OCI-M2 (cell line): ENCODE results near the gene TEX54.

Experiments used
- DNase-seq: peaks from one replicate; lab custom pipeline; 2025; ENCODE audit not compliant: unreplicated experiment; lab: John Stamatoyannopoulos, UW

Gene TEX54

DNA sequence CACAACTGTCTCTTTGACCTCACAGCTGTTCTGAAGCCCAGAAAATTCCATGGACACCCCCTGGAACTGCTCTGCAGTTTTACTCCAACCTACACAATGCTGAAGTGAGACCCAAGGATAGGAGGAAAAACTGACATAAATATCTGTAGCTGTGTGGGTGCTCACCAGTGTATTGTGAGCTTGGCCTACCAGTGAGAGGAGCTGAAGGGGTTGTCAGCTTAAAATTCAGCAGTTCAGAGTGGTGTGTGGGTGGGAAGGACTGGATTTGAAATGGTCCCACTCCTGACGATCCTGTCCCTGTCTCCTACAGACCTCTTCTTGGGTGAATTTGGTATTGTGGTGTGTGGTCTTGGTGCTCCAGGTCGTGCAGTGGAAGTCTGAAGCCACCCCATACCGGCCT is 43.1 kb downstream of the TEX54 start:
- DNase-seq = no peak

DNA sequence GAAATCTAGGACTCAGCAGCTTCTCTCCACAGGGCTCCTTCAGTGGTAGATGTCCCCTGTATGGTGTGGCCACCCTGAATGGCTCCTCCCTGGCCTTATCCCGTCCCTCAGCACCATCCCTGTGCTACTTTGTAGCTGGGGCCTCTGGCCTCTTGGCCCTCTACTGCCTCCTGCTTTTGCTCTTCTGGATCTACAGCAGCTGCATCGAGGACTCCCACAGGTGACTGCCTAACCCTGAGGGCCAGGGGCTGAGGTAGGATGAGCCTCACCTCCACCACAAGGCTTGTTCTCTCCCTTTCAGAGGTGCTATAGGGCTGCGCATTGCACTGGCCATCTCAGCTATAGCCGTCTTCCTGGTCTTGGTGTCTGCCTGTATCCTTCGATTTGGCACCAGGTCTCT is 43.6 kb downstream of the TEX54 start:
- DNase-seq = no peak

DNA sequence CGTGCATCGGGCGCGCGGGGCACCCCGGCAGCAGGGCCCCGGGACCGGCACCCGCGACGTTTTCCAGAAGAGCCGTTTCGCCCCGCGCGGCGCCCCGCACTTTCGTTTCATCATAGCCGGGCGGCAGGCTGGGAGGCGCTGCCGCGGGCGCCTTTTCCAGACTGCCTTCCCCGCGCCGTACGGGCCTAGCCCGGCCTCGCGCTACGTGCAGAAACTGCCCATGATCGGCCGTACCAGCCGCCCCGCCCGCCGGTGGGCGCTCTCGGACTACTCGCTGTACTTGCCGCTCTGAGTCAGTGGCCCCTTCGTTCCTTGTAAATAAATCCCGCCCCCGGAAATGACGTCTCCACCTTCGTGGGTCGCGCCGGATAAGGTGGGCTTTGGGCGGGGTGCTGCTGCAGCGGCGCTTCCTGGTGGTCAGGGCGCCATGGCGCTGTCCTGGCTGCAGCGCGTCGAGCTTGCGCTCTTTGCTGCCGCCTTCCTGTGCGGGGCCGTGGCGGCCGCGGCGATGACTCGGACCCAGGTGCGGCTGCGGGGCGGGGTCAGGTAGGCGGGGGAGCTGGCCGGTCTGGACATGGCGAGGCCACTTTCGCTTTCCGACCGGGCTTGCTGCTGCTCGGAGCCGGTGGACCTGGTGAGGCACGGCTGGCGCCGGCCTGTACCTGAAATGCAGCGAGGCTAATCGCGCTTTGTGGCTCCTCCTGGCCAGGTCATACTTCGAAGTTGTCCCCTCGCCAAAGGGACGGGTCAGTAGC is 45.5 kb downstream of the TEX54 start, which contains the start of gene TMEM179B:
Gene TMEM179B (plus strand): TSS at position 398 of the 755 bp plus-strand sequence. CDS start 30 bp downstream, at position 428.
- peak; percentile 61 for DNase-seq

DNA sequence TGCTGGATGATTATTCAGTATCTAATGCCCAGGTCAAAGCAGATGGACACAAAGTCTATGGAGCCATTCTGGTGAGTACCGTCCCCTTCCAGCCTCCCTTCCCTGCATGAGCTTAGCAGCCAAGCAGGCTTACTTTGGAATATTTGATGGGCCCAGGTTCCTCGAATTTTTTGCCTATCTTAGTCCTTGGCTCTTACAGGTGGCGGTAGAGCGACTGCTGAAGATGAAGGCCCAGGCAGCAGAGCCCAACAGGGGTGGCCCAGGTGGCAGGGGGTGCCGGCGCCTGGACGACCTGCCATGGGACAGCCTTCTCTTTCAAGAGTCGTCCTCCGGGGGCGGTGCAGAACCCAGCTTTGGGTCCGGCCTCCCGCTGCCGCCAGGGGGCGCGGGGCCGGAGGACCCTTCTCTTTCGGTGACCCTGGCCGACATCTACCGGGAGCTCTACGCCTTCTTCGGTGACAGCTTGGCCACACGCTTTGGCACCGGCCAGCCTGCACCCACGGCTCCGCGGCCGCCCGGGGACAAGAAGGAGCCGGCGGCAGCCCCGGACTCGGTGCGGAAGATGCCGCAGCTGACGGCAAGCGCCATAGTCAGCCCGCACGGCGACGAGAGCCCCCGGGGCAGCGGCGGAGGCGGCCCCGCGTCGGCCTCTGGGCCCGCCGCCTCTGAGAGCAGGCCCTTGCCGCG is 46.2 kb downstream of the TEX54 start:
- DNase-seq = peak; percentile 40

DNA sequence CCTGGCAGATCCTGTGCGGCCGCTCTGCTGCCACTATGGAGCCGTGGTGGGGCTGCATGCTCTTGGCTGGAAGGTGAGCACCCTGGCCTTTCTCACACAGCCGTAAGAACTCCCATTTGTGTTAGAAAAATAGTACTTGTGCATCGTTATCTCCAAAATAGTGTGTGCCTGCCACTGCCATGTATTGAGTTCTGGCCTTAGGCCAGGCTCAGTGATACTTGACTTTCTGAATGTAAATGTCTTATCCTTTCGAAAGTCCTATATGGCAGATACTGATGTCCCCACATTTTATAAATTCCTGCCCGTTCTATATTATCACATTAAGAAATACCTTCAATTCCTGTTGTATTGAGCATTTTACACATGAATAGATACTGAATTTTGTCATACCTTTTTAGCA is 49.9 kb downstream of the TEX54 start:
- DNase-seq = no peak
